ENCODE results near the gene PTPN4.

PTPN4 gene

DNA sequence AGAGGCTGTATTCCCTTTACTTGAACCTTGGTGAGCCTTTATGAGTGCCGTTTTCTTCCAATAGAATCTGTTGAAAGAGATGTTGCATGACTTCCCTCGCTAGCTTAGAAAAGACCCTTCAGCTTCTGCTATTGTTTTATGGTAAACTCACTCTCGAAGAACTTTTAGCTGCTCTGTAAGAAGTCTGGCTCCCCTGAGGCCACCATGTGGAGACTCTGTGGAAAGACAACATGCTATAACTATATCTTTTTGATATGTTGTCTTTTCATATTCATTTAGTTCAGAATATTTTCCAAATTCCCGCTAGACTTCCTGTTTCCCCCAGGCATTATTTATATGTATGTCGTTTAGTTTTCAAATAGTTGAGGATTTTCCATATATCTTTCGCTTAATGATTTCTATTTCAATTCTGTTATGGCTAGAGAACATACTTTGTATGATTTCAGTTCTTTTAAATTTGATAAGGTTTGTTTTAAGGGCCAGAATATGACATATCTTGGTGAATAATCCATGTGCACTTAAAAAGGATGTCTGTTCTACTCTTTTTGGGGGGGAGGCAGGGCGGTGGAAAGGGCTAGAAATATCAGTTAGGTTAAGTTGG lies 64.1 kb downstream of the PTPN4 start:
- H3K27ac ChIP-seq = no peak overlapping the region
- TF ChIP-seq ZFX (IDR thresholded peaks at IDR 0.05; ENCODE audit: borderline replicate concordance) = no peak
- peak; percentile 53 for TF ChIP-seq CTCF (IDR thresholded peaks at IDR 0.05)

- TF ChIP-seq CTCF (IDR thresholded peaks at IDR 0.05) (peak; percentile 50), ZFX (IDR thresholded peaks at IDR 0.05; ENCODE audit: borderline replicate concordance) (no peak)
- no peak overlapping the region for H3K27ac ChIP-seq
Measured at GRCh38 chr2:119826370-119826961, 66.7 kb downstream of the PTPN4 start.

GRCh38 chr2:119827866-119828507 lies 68.3 kb downstream of the PTPN4 start:
- H3K27ac ChIP-seq = no peak overlapping the region

DNA sequence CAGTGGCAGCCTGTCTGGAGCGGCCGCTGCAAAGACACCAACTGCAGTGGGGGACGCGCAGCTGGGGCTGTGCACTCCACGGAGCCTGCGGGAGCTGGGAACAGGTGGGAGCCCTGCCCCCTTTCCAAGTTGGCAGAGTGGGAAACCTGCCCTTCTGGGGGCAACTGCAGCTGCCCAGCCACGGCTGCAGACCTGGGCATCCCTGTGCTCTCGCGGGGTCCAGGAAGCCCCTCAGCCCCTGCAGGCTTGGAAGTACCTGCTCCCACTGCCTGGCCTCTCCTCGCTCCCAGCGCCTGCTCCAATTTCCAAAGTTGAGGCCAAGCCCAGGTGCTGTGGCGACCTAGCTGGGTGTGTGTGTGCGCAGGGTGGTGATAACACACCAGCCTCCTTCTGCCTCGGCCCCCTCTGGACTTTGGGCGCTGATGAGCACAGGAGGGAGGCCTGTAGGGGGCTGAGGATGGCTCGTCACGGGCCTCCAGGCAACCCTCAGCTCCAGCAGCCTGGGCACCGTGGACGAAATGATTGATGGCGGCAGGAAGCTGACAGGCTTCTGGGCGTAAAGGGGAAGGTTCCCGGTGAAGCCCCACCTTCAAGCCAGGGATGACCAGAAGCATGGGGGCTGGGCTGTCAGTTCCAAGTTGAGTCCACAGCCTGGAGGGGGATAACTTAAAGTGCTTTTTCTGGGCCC lies 76.9 kb downstream of the PTPN4 start:
- H3K27ac ChIP-seq = no peak overlapping the region
- no peak for TF ChIP-seq CTCF (IDR thresholded peaks at IDR 0.05)
- no peak for TF ChIP-seq ZFX (IDR thresholded peaks at IDR 0.05; ENCODE audit: borderline replicate concordance)

More at GRCh38 chr2:119827866-119828507, 68.3 kb downstream of the PTPN4 start:
- TF ChIP-seq ZFX (IDR thresholded peaks at IDR 0.05; ENCODE audit: borderline replicate concordance) (no peak), CTCF (IDR thresholded peaks at IDR 0.05) (no peak)

- H3K27ac ChIP-seq = no peak overlapping the region
- TF ChIP-seq ZFX (IDR thresholded peaks at IDR 0.05; ENCODE audit: borderline replicate concordance) (no peak), CTCF (IDR thresholded peaks at IDR 0.05) (no peak)
Measured at GRCh38 chr2:119837350-119837749, 77.6 kb downstream of the PTPN4 start.

DNA sequence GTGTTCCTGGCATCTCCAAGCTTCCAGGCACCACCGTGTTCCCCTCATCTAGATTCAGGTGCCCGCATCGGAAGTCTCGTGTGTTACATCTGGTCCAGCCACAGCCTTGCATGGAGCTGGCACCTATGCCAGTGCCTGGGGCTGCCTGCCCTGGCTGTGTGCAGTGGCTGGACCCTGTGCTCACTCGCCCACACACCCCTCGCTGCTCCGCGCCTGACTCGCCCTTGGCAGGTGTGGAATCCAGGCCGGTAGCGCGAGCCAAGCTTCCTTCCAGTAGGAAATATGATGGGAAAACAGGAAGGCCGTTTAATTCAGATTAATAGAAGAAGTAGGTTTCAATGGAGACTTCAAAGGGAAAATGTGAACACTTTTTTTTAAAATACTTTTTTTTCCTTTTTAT lies 78.0 kb downstream of the PTPN4 start:
- no peak for TF ChIP-seq CTCF (IDR thresholded peaks at IDR 0.05)
- TF ChIP-seq ZFX (IDR thresholded peaks at IDR 0.05; ENCODE audit: borderline replicate concordance) = no peak

More for the DNA sequence above, 78.0 kb downstream of the PTPN4 start:
- H3K27ac ChIP-seq = no peak overlapping the region

Measured in 22Rv1 (cell line).